GM21825 (cell line): ENCODE measurements around the gene DLL4.

ENCODE experiments used
- ATAC-seq: cut with Tn5 transposase; IDR thresholded peaks from one replicate; pipeline ENCODE4 v1.9.1; 2021; ENCODE audit warnings: mild to moderate bottlenecking, moderate library complexity; ENCODE audit not compliant: unreplicated experiment

The DLL4 gene

GRCh38 chr15:40984964-40985363 is 55.8 kb downstream of the DLL4 start:
- no peak for ATAC-seq

- ATAC-seq, result no peak
Observed at GRCh38 chr15:40985541-40986330, 56.6 kb downstream of the DLL4 start.

GRCh38 chr15:40986820-40987219 is 57.7 kb downstream of the DLL4 start:
- no peak for ATAC-seq

GRCh38 chr15:40988156-40988555 is 59.0 kb downstream of the DLL4 start:
- no peak for ATAC-seq
